Upper lobe of left lung (tissue), 6 donors: ENCODE measurements around the gene PTPRG. TPM values are rescaled to one million over a fixed set of nuclear protein-coding genes. Genes with fewer than 3 reads are reported as not detected.

Experiments
- ATAC-seq, 2 donors: fragments of 200-7000 bp; cut with Tn5 transposase; one replicate each; pipeline ENCODE4 v1.9.1; 2022; ENCODE audit warnings: mild to moderate bottlenecking in 2 of 2, moderate library complexity in 2 of 2; ENCODE audit not compliant: low FRiP score in 2 of 2
- DNase-seq, 2 donors: peaks; one replicate each; pipeline ENCODE4 v3.0.0-alpha.2; 2019 to 2020
- H3K27ac ChIP-seq, 4 donors: fragments of 200-600 bp; sonication (generic); one replicate each; pipeline ENCODE4 v1.5.1; 2016 to 2019
- H3K27me3 ChIP-seq, 4 donors: fragments of 200-600 bp; sonication (generic); one replicate each; pipeline ENCODE4 v1.5.1; 2017 to 2019
- H3K36me3 ChIP-seq, 4 donors: fragments of 200-600 bp; sonication (generic); one replicate each; pipeline ENCODE4 v1.5.1; 2016 to 2019
- H3K4me1 ChIP-seq, 4 donors: fragments of 200-600 bp; sonication (generic); one replicate each; pipeline ENCODE4 v1.5.1; 2018 to 2019
- H3K4me3 ChIP-seq, 4 donors: fragments of 200-600 bp; sonication (generic); one replicate each; pipeline ENCODE4 v1.5.1; 2017 to 2019; ENCODE audit warnings: mild to moderate bottlenecking in 2 of 4, moderate library complexity in 1 of 4
- H3K9me3 ChIP-seq, 4 donors: fragments of 200-600 bp; sonication (generic); one replicate each; pipeline ENCODE4 v1.5.1; 2018 to 2019
- EP300 ChIP-seq, 4 donors: sonication (generic); formaldehyde crosslinking; IDR thresholded peaks; one replicate each; pipeline ENCODE4 v1.5.1; 2017; ENCODE audit warnings: antibody characterized with exemption in 4 of 4, control low read depth in 2 of 4
- POLR2A ChIP-seq, 4 donors: fragments of 450-650 bp; IDR thresholded peaks; one replicate each; pipeline ENCODE4 v1.5.1; 2016 to 2017; ENCODE audit warnings: antibody characterized with exemption in 4 of 4, mild to moderate bottlenecking in 2 of 4
- POLR2AphosphoS5 ChIP-seq, 2 donors: sonication (generic); formaldehyde crosslinking; IDR thresholded peaks; one replicate each; pipeline ENCODE4 v1.5.1; 2017; ENCODE audit warnings: antibody characterized with exemption in 2 of 2
- WGBS, 2 donors: methylation state at CpG; one replicate each; pipeline ENCODE4 v1.1.5; 2017 to 2018; 5-methylcytosine and 5-hydroxymethylcytosine counted together
- total RNA-seq, 6 donors: library from RNA; depleted of rRNA in 4 of 6; stranded (reverse); fragments of >200 nt in 4 of 6; gene quantifications; one replicate each; pipeline versions ENCODE4 v1.1.0 to v1.2.1, GENCODE V29; 2016 to 2021
- TF ChIP-seq, protein P1 (sequence below), 6 experiments: fragments of 450-650 bp in 4 of 6; fragments of 200-600 bp in 2 of 6; sonication (generic) in 2 of 6; IDR thresholded peaks; one replicate each; pipeline ENCODE4 v1.5.1; 2016 to 2019; ENCODE audit warnings: antibody characterized with exemption in 6 of 6
- donor health status: DM: no; HTN: no; CAD: no; lungs with moderate emphysema.
- donor health status: DM: no; HTN: yes; CAD: no; lungs with severe emphysema.

PTPRG gene
- total RNA-seq, 6 donors from 2014 or later: 58.7 to 101 (median 68.8) TPM

DNA sequence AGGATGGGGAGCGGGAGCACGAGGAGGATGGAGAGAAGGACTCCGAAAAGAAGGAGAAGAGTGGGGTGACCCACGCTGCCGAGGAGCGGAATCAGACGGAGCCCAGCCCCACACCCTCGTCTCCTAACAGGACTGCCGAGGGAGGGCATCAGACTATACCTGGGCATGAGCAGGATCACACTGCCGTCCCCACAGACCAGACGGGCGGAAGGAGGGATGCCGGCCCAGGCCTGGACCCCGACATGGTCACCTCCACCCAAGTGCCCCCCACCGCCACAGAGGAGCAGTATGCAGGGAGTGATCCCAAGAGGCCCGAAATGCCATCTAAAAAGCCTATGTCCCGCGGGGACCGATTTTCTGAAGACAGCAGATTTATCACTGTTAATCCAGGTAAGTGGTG is 642.2 kb downstream of the PTPRG start:
- H3K9me3 ChIP-seq: no peaks in the 10 kb centered on the region
- H3K4me1 ChIP-seq: no peaks in the 10 kb centered on the region
- ATAC-seq: no peak
- H3K36me3 ChIP-seq: peaks cover 0 to 23% (median 13%) of the 10 kb centered on the region in 4 donors
- no peak overlapping the region for H3K27ac ChIP-seq
- no peaks in the 10 kb centered on the region for H3K27me3 ChIP-seq
- no peak for TF ChIP-seq POLR2AphosphoS5 (IDR thresholded peaks at IDR 0.05)
- TF ChIP-seq, protein P1, sequence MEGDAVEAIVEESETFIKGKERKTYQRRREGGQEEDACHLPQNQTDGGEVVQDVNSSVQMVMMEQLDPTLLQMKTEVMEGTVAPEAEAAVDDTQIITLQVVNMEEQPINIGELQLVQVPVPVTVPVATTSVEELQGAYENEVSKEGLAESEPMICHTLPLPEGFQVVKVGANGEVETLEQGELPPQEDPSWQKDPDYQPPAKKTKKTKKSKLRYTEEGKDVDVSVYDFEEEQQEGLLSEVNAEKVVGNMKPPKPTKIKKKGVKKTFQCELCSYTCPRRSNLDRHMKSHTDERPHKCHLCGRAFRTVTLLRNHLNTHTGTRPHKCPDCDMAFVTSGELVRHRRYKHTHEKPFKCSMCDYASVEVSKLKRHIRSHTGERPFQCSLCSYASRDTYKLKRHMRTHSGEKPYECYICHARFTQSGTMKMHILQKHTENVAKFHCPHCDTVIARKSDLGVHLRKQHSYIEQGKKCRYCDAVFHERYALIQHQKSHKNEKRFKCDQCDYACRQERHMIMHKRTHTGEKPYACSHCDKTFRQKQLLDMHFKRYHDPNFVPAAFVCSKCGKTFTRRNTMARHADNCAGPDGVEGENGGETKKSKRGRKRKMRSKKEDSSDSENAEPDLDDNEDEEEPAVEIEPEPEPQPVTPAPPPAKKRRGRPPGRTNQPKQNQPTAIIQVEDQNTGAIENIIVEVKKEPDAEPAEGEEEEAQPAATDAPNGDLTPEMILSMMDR (IDR thresholded peaks at IDR 0.05): no peak
- no peak for TF ChIP-seq POLR2A (IDR thresholded peaks at IDR 0.05)
- TF ChIP-seq EP300 (IDR thresholded peaks at IDR 0.05): no peak
- peak in 1 of 2 donors; percentile 64 for DNase-seq
- no peak overlapping the region for H3K4me3 ChIP-seq
- 86 to 91% methylated on average over 16 to 18 of the region's 19 CpGs for WGBS, 2 donors

DNA sequence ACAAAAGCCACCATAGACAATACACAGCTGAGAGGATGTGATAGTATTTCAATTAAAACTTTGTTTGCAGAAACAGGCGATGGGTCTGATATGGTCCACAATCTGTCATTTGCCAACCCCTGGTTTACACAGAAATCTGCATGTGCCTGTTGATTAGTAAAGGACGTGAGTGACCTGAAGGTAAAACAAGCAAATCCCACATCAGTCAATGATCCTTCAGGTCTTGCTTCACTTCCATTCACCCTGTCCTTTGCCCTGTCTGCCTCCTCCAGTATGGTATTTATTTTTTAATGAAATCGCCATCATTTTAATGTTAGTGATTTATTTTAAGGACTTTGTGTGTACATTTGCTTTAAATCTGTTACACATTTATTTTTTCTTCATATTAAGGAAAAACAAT is 645.8 kb downstream of the PTPRG start:
- Histone ChIP-seq H3K27ac (no peak overlapping the region), H3K4me1 (no peaks in the 10 kb centered on the region), H3K9me3 (no peaks in the 10 kb centered on the region), H3K36me3 (peaks cover 0 to 23% (median 12%) of the 10 kb centered on the region in 4 donors), H3K4me3 (no peak overlapping the region), H3K27me3 (no peaks in the 10 kb centered on the region)
- ATAC-seq (no peak), DNase-seq (no peak)
- TF ChIP-seq EP300 (IDR thresholded peaks at IDR 0.05) (no peak), POLR2A (IDR thresholded peaks at IDR 0.05) (no peak), POLR2AphosphoS5 (IDR thresholded peaks at IDR 0.05) (no peak)
- TF ChIP-seq, protein P1 (IDR thresholded peaks at IDR 0.05): no peak
- 68 to 74% methylated on average over 3 of the region's 3 CpGs for WGBS, 2 donors

DNA sequence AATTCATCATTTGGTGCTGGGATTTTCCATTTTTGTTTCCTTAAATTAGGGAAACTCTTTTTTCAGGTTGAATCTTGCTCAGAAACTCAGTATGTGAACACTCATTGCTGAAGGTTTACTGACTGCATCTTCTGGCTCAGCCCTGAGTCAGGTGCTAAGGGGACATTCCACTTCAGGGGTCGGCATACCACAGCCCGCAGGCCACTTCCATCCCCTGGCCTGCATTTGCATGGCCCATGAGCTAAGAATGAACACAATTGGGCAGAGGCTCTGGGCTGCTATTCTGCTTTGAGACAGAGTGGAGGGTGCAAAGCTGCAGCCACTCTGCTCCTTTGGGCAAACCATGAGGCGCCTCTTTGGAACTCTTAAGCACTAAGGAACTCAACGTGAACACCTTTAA is 647.0 kb downstream of the PTPRG start:
- Histone ChIP-seq H3K27me3 (no peaks in the 10 kb centered on the region), H3K27ac (no peak overlapping the region), H3K4me3 (no peak overlapping the region), H3K4me1 (no peaks in the 10 kb centered on the region), H3K9me3 (no peaks in the 10 kb centered on the region), H3K36me3 (peaks cover 0 to 14% (median 6%) of the 10 kb centered on the region in 4 donors)
- WGBS, 2 donors: 93 to 94% methylated on average over 2 to 4 of the region's 4 CpGs
- DNase-seq: no peak
- no peak for ATAC-seq
- no peak for TF ChIP-seq EP300 (IDR thresholded peaks at IDR 0.05)
- no peak for TF ChIP-seq POLR2A (IDR thresholded peaks at IDR 0.05)
- no peak for TF ChIP-seq POLR2AphosphoS5 (IDR thresholded peaks at IDR 0.05)
- TF ChIP-seq, protein P1 (IDR thresholded peaks at IDR 0.05): no peak

DNA sequence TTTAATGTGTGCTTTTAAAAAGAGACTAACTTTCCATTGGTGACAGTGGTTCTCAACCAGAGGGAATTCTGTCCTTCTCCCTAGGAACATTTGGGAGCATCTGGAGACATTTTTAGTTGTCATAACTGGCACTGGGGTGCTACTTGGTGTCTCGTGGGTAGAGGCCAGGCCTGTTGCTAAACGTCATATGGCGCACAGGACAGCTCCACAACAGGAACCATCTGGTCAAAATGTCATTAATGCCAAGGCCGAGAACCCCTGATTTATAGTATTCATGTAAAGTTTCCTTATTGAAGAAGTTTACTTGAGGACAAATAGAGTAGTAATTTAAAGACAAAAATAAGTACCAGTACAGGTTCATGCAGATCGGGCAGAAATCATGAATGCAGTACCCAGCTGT is 647.7 kb downstream of the PTPRG start:
- H3K27ac ChIP-seq: no peak overlapping the region
- 61 to 63% methylated on average over 5 of the region's 5 CpGs for whole genome bisulfite sequencing, 2 donors
- H3K9me3 ChIP-seq: no peaks in the 10 kb centered on the region
- DNase-seq (no peak), ATAC-seq (no peak)
- H3K4me3 ChIP-seq: no peak overlapping the region
- H3K27me3 ChIP-seq: no peaks in the 10 kb centered on the region
- no peaks in the 10 kb centered on the region for H3K4me1 ChIP-seq
- TF ChIP-seq POLR2AphosphoS5 (IDR thresholded peaks at IDR 0.05) (no peak), EP300 (IDR thresholded peaks at IDR 0.05) (no peak), POLR2A (IDR thresholded peaks at IDR 0.05) (no peak)
- TF ChIP-seq, protein P1 (IDR thresholded peaks at IDR 0.05): no peak
- H3K36me3 ChIP-seq: peaks cover 0 to 7% (median 1%) of the 10 kb centered on the region in 4 donors

DNA sequence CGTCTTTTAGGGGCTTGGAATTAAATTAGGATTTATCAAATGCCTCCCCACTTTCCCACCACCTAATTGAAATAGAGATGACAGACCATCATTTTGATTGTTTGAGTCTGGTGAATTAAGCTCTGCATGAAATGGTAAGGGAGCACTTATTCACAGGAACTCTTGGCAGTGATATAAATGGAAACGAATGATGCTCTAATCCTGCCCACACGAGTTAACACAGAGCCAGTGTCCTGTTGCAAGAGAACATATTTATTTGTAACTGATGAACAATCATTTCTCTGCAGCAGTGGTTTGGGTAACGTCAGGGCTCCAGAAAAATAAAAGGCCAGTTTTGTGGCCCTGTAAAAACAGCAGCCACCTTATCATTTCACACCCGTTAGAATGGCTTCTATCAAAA is 648.6 kb downstream of the PTPRG start:
- TF ChIP-seq POLR2A (IDR thresholded peaks at IDR 0.05) (no peak), POLR2AphosphoS5 (IDR thresholded peaks at IDR 0.05) (no peak), EP300 (IDR thresholded peaks at IDR 0.05) (no peak)
- TF ChIP-seq, protein P1 (IDR thresholded peaks at IDR 0.05): no peak
- H3K36me3 ChIP-seq: peaks cover 0 to 3% (median 0%) of the 10 kb centered on the region in 4 donors

More for the DNA sequence above, 648.6 kb downstream of the PTPRG start:
- WGBS, 2 donors: 71 to 76% methylated on average over 5 of the region's 5 CpGs
- H3K4me1 ChIP-seq: no peaks in the 10 kb centered on the region
- DNase-seq (no peak), ATAC-seq (no peak)
- H3K27ac ChIP-seq: no peak overlapping the region
- H3K4me3 ChIP-seq: no peak overlapping the region
- no peaks in the 10 kb centered on the region for H3K9me3 ChIP-seq
- no peaks in the 10 kb centered on the region for H3K27me3 ChIP-seq
